ENCODE measurements around the gene TPSG1.
"Not testable (repeated sequence)": the region's sequence is repeated elsewhere in the genome, so short reads cannot be mapped to it uniquely, and the experiment has no call there.

GRCh38 chr16:1254821-1255220 lies 29.8 kb upstream of the TPSG1 start:
- TF ChIP-seq POLR2A, CTCF (IDR thresholded peaks at IDR 0.05): not testable (repeated sequence)
